ENCODE measurements around the gene ZNF175. TPM values are rescaled to one million over a fixed set of nuclear protein-coding genes. Genes with fewer than 3 reads are reported as not detected.

Gene ZNF175
- total and polyA plus RNA-seq, 9 of the 15 experiments (the other 6 are each of a cell fraction or from before 2014, with no cell fraction given) = 3.7 to 37.9 (median 14.0) TPM

DNA sequence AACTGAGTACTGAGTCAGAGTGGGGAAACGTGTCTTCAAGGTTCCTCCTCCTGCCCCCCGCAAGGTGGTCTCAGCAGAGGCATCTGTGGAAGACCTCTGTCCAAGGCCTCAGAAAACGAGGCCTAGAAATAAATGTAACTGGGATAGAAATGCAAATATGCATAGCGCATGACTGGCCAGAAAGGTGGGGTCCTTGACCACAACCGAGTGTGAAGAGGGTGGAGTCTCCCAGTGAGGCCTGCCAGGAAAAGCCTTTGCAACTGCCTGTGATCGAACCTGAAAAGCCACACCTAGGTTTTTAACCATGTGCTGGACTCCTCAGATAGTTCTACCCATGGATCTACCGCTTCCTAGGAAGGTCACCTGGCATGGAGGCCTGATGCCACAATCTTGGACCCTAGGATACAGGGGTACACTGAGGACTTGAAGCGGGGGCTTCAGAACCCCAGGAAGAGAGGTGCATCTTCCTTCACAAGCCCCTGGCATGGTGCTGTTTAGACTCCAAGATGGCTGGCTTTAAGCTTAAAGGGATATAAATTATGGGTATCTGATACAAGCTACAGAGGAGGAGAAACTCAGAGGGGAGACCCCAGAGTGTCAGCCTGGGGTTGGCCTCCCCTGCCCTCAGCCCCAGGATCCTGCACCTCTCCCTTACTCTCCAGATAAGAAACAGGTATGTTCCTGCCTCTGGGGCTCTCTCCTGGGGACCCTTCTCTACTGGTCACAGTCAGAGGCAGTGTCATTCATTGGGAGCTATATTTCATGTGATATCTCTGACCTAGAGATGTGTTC, 21.4 kb upstream of the ZNF175 start (continued):
- TF ChIP-seq, protein P1, sequence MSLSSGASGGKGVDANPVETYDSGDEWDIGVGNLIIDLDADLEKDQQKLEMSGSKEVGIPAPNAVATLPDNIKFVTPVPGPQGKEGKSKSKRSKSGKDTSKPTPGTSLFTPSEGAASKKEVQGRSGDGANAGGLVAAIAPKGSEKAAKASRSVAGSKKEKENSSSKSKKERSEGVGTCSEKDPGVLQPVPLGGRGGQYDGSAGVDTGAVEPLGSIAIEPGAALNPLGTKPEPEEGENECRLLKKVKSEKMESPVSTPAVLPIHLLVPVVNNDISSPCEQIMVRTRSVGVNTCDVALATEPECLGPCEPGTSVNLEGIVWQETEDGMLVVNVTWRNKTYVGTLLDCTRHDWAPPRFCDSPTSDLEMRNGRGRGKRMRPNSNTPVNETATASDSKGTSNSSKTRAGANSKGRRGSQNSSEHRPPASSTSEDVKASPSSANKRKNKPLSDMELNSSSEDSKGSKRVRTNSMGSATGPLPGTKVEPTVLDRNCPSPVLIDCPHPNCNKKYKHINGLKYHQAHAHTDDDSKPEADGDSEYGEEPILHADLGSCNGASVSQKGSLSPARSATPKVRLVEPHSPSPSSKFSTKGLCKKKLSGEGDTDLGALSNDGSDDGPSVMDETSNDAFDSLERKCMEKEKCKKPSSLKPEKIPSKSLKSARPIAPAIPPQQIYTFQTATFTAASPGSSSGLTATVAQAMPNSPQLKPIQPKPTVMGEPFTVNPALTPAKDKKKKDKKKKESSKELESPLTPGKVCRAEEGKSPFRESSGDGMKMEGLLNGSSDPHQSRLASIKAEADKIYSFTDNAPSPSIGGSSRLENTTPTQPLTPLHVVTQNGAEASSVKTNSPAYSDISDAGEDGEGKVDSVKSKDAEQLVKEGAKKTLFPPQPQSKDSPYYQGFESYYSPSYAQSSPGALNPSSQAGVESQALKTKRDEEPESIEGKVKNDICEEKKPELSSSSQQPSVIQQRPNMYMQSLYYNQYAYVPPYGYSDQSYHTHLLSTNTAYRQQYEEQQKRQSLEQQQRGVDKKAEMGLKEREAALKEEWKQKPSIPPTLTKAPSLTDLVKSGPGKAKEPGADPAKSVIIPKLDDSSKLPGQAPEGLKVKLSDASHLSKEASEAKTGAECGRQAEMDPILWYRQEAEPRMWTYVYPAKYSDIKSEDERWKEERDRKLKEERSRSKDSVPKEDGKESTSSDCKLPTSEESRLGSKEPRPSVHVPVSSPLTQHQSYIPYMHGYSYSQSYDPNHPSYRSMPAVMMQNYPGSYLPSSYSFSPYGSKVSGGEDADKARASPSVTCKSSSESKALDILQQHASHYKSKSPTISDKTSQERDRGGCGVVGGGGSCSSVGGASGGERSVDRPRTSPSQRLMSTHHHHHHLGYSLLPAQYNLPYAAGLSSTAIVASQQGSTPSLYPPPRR (CRISPR knock-in tag; IDR thresholded peaks at IDR 0.05; ENCODE audit: borderline replicate concordance) = peak; percentile 51; the same call in 1 of the 2 replicates
- TF ChIP-seq ZNF197 (CRISPR knock-in tag; IDR thresholded peaks at IDR 0.05; ENCODE audit: low read depth) (peak; percentile 24; the same call in 1 of the 2 replicates), DDX20 (tag; IDR thresholded peaks at IDR 0.05; ENCODE audit: low read depth) (peak; percentile 65), POLR2G (IDR thresholded peaks at IDR 0.05; ENCODE audit: low read depth, low read length) (no peak), MAZ (CRISPR knock-in tag; conservative IDR thresholded peaks at IDR 0.05 in 1 of 2, IDR thresholded peaks at IDR 0.05 in 1 of 2) (peak; percentile 9 to 62; a peak in 1 of 4 replicates), SMAD4 (CRISPR knock-in tag; conservative IDR thresholded peaks at IDR 0.05) (0 out of 2 replicates have a peak, but pooled peaks have one; percentile 77), ZNF717 (CRISPR knock-in tag; IDR thresholded peaks at IDR 0.05) (0 out of 2 replicates have a peak, but pooled peaks have one; percentile 49), TBP (optimal IDR thresholded peaks at IDR 0.05; ENCODE audit: low read depth, low read length) (peak; percentile 48), MYC (IDR thresholded peaks at IDR 0.05; ENCODE audit: low read depth, low read length) (peak; percentile 86), MYC (CRISPR knock-in tag; IDR thresholded peaks at IDR 0.05; ENCODE audit: borderline replicate concordance, low read depth) (no peak; the same call in 1 of the 2 replicates), CHCHD3 (CRISPR knock-in tag; IDR thresholded peaks at IDR 0.05) (0 out of 2 replicates have a peak, but pooled peaks have one; percentile 10), ETV5 (CRISPR knock-in tag; IDR thresholded peaks at IDR 0.05; ENCODE audit: low read depth) (no peak), POLR2H (tag; IDR thresholded peaks at IDR 0.05; ENCODE audit: low read depth) (peak; percentile 37; the same call in 1 of the 2 replicates), L3MBTL2 (IDR thresholded peaks at IDR 0.05) (peak; percentile 97)
- TF ChIP-seq, protein P2, sequence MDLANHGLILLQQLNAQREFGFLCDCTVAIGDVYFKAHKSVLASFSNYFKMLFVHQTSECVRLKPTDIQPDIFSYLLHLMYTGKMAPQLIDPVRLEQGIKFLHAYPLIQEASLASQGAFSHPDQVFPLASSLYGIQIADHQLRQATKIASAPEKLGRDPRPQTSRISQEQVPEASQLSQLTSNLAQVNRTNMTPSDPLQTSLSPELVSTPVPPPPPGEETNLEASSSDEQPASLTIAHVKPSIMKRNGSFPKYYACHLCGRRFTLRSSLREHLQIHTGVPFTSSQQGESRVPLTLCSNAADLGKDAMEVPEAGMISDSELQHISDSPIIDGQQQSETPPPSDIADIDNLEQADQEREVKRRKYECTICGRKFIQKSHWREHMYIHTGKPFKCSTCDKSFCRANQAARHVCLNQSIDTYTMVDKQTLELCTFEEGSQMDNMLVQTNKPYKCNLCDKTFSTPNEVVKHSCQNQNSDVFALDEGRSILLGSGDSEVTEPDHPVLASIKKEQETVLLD (IDR thresholded peaks at IDR 0.05) = peak; percentile 29; the same call in 1 of the 2 replicates
- TF ChIP-seq, protein P3, sequence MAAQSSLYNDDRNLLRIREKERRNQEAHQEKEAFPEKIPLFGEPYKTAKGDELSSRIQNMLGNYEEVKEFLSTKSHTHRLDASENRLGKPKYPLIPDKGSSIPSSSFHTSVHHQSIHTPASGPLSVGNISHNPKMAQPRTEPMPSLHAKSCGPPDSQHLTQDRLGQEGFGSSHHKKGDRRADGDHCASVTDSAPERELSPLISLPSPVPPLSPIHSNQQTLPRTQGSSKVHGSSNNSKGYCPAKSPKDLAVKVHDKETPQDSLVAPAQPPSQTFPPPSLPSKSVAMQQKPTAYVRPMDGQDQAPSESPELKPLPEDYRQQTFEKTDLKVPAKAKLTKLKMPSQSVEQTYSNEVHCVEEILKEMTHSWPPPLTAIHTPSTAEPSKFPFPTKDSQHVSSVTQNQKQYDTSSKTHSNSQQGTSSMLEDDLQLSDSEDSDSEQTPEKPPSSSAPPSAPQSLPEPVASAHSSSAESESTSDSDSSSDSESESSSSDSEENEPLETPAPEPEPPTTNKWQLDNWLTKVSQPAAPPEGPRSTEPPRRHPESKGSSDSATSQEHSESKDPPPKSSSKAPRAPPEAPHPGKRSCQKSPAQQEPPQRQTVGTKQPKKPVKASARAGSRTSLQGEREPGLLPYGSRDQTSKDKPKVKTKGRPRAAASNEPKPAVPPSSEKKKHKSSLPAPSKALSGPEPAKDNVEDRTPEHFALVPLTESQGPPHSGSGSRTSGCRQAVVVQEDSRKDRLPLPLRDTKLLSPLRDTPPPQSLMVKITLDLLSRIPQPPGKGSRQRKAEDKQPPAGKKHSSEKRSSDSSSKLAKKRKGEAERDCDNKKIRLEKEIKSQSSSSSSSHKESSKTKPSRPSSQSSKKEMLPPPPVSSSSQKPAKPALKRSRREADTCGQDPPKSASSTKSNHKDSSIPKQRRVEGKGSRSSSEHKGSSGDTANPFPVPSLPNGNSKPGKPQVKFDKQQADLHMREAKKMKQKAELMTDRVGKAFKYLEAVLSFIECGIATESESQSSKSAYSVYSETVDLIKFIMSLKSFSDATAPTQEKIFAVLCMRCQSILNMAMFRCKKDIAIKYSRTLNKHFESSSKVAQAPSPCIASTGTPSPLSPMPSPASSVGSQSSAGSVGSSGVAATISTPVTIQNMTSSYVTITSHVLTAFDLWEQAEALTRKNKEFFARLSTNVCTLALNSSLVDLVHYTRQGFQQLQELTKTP (IDR thresholded peaks at IDR 0.05; ENCODE audit: low read depth in 1 of 2, partially characterized antibody in 2 of 2) = peak; percentile 51 to 53

Measured in K562 (cell line).